NB4 (cell line): ENCODE data around the gene MOSMO.
"Not testable (repeated sequence)": the region's sequence is repeated elsewhere in the genome, so short reads cannot be mapped to it uniquely, and the experiment has no call there.

Source experiments
- POLR2A ChIP-seq: IDR thresholded peaks from 2 replicates; pipeline ENCODE4 v1.6.1; 2011; ENCODE audit warnings: mild to moderate bottlenecking; ENCODE audit not compliant: insufficient read length; ENCODE audit errors: extremely low read depth
- TF ChIP-seq, protein P1 (sequence below): IDR thresholded peaks from one replicate; pipeline ENCODE4 v1.5.1; 2012; ENCODE audit warnings: low read depth, low read length

DNA sequence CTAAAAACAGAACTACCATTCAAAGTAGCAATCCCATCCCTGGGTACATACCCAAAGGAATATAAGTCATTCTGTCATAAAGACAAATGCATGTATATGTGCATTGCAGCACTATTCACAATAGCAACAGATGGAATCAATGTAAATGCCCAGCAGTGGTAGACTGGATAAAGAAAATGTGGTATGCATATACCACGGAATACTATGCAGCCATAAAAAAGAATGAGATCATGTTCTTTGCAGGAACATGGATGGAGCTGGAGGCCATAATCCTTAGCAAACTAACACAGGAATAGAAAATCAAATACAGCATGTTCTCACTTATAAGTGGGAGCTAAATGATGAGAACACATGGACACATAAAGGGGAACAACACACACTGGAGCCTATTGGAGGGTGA is 120.6 kb downstream of the MOSMO start:
- TF ChIP-seq, protein P1, sequence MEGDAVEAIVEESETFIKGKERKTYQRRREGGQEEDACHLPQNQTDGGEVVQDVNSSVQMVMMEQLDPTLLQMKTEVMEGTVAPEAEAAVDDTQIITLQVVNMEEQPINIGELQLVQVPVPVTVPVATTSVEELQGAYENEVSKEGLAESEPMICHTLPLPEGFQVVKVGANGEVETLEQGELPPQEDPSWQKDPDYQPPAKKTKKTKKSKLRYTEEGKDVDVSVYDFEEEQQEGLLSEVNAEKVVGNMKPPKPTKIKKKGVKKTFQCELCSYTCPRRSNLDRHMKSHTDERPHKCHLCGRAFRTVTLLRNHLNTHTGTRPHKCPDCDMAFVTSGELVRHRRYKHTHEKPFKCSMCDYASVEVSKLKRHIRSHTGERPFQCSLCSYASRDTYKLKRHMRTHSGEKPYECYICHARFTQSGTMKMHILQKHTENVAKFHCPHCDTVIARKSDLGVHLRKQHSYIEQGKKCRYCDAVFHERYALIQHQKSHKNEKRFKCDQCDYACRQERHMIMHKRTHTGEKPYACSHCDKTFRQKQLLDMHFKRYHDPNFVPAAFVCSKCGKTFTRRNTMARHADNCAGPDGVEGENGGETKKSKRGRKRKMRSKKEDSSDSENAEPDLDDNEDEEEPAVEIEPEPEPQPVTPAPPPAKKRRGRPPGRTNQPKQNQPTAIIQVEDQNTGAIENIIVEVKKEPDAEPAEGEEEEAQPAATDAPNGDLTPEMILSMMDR: not testable (repeated sequence)
- TF ChIP-seq POLR2A: not testable (repeated sequence)
